MM.1S (cell line): Measurements from ENCODE around the gene ZFPM1.
"Not testable (repeated sequence)": the region's sequence is repeated elsewhere in the genome, so short reads cannot be mapped to it uniquely, and the experiment has no call there.

Experiments
- EZH2 ChIP-seq: fragments of 300-600 bp; sonication (generic); optimal IDR thresholded peaks from 2 replicates; pipeline ENCODE3; 2017; ENCODE audit warnings: low read depth, mild to moderate bottlenecking, antibody characterized with exemption, low read length, mixed read lengths
- EZH2phosphoT487 ChIP-seq: fragments of 300-600 bp; sonication (generic); IDR thresholded peaks from 2 replicates; pipeline ENCODE4 v1.6.1; 2018; ENCODE audit warnings: antibody characterized with exemption, low read length
- TF ChIP-seq, protein P1 (sequence below): fragments of 300-600 bp; sonication (generic); IDR thresholded peaks from 2 replicates; pipeline ENCODE4 v1.5.1; 2016; ENCODE audit warnings: antibody characterized with exemption, low read length, mixed read lengths

DNA sequence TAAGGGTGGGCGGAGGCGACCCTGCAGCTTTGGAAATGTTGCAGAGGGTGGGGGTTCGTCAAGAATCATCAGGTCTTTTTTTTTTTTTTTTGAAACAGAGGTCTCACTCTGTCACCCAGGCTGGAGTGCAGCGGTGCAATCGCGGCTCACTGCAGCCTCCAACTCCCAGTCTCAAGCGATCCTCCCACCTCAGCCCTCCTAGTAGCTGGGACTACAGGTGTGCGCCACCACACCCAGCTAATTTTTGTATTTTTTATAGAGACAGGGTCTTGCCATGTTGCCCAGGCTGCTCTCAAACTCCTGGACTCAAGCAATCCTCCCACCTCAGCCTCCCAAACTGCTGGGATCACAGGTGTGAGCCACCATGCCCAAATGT is 32.3 kb downstream of the ZFPM1 start:
- TF ChIP-seq, protein P1, sequence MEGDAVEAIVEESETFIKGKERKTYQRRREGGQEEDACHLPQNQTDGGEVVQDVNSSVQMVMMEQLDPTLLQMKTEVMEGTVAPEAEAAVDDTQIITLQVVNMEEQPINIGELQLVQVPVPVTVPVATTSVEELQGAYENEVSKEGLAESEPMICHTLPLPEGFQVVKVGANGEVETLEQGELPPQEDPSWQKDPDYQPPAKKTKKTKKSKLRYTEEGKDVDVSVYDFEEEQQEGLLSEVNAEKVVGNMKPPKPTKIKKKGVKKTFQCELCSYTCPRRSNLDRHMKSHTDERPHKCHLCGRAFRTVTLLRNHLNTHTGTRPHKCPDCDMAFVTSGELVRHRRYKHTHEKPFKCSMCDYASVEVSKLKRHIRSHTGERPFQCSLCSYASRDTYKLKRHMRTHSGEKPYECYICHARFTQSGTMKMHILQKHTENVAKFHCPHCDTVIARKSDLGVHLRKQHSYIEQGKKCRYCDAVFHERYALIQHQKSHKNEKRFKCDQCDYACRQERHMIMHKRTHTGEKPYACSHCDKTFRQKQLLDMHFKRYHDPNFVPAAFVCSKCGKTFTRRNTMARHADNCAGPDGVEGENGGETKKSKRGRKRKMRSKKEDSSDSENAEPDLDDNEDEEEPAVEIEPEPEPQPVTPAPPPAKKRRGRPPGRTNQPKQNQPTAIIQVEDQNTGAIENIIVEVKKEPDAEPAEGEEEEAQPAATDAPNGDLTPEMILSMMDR, result not testable (repeated sequence)
- TF ChIP-seq EZH2phosphoT487, EZH2: not testable (repeated sequence)
